ENCODE measurements around the gene IL18.

IL18 gene

GRCh38 chr11:112129656-112130055 is 34.2 kb downstream of the IL18 start:
- no peaks in the 10 kb centered on the region for H3K27me3 ChIP-seq
- H3K4me1 ChIP-seq, result peaks cover 3% of the 10 kb centered on the region; the same call in 1 of the 2 replicates
- no peak for TF ChIP-seq CTCF (IDR thresholded peaks at IDR 0.05; ENCODE audit: low read depth, low read length)
- H3K36me3 ChIP-seq, result no peaks in the 10 kb centered on the region
- H3K4me3 ChIP-seq (ENCODE audit: low read depth, low read length), result no peak overlapping the region
- no peak for DNase-seq
- no peaks in the 10 kb centered on the region for H3K9me3 ChIP-seq

GRCh38 chr11:112128483-112129121 is 35.3 kb downstream of the IL18 start:
- TF ChIP-seq CTCF (IDR thresholded peaks at IDR 0.05; ENCODE audit: low read depth, low read length), result no peak
- H3K4me3 ChIP-seq (ENCODE audit: low read depth, low read length), result no peak overlapping the region
- H3K4me1 ChIP-seq, result peaks cover 3% of the 10 kb centered on the region; the same call in 1 of the 2 replicates
- no peaks in the 10 kb centered on the region for H3K27me3 ChIP-seq
- no peaks in the 10 kb centered on the region for H3K36me3 ChIP-seq
- no peaks in the 10 kb centered on the region for H3K9me3 ChIP-seq
- peak; percentile 64 for DNase-seq

GRCh38 chr11:112127056-112127455 is 36.8 kb downstream of the IL18 start:
- Histone ChIP-seq H3K4me3 (ENCODE audit: low read depth, low read length) (no peak overlapping the region), H3K4me1 (peaks cover 3% of the 10 kb centered on the region; the same call in 1 of the 2 replicates), H3K36me3 (no peaks in the 10 kb centered on the region), H3K9me3 (no peaks in the 10 kb centered on the region), H3K27me3 (no peaks in the 10 kb centered on the region)
- no peak for DNase-seq
- TF ChIP-seq CTCF (IDR thresholded peaks at IDR 0.05; ENCODE audit: low read depth, low read length), result no peak

- no peak for DNase-seq
- Histone ChIP-seq H3K4me3 (ENCODE audit: low read depth, low read length) (no peak overlapping the region), H3K27me3 (no peaks in the 10 kb centered on the region), H3K4me1 (no peaks in the 10 kb centered on the region), H3K36me3 (no peaks in the 10 kb centered on the region), H3K9me3 (no peaks in the 10 kb centered on the region)
- no peak for TF ChIP-seq CTCF (IDR thresholded peaks at IDR 0.05; ENCODE audit: low read depth, low read length)
Measured at GRCh38 chr11:112123129-112123528, 40.8 kb downstream of the IL18 start.

- DNase-seq, result no peak
- Histone ChIP-seq H3K9me3 (no peaks in the 10 kb centered on the region), H3K4me1 (no peaks in the 10 kb centered on the region), H3K27me3 (no peaks in the 10 kb centered on the region), H3K36me3 (no peaks in the 10 kb centered on the region), H3K4me3 (ENCODE audit: low read depth, low read length) (no peak overlapping the region)
- no peak for TF ChIP-seq CTCF (IDR thresholded peaks at IDR 0.05; ENCODE audit: low read depth, low read length)
Measured at GRCh38 chr11:112121981-112122615, 41.8 kb downstream of the IL18 start.

- no peaks in the 10 kb centered on the region for H3K36me3 ChIP-seq
- DNase-seq, result no peak
- H3K4me1 ChIP-seq, result no peaks in the 10 kb centered on the region
- no peak overlapping the region for H3K4me3 ChIP-seq (ENCODE audit: low read depth, low read length)
- no peak for TF ChIP-seq CTCF (IDR thresholded peaks at IDR 0.05; ENCODE audit: low read depth, low read length)
- H3K9me3 ChIP-seq, result no peaks in the 10 kb centered on the region
- no peaks in the 10 kb centered on the region for H3K27me3 ChIP-seq
Measured at GRCh38 chr11:112118176-112118575, 45.7 kb downstream of the IL18 start.

All from BE2C (cell line).